H54 (cell line): Measurements from ENCODE around the gene KLK10.
"Not testable (repeated sequence)": the region's sequence is repeated elsewhere in the genome, so short reads cannot be mapped to it uniquely, and the experiment has no call there.

ENCODE experiments used
- DNase-seq: peaks from one replicate; pipeline ENCODE4 v3.0.0; 2011; ENCODE audit warnings: low spot score, mixed read lengths; ENCODE audit not compliant: insufficient read length
- FAIRE-seq: peaks from 3 replicates; lab custom pipeline; 2011; peaks lifted over from hg19 to GRCh38; lab: Jason Lieb, UNC
- POLR2A ChIP-seq: IDR thresholded peaks from 2 replicates; pipeline ENCODE4 v1.6.1; 2011; ENCODE audit warnings: low read depth, mild to moderate bottlenecking, low read length

Gene KLK10

DNA sequence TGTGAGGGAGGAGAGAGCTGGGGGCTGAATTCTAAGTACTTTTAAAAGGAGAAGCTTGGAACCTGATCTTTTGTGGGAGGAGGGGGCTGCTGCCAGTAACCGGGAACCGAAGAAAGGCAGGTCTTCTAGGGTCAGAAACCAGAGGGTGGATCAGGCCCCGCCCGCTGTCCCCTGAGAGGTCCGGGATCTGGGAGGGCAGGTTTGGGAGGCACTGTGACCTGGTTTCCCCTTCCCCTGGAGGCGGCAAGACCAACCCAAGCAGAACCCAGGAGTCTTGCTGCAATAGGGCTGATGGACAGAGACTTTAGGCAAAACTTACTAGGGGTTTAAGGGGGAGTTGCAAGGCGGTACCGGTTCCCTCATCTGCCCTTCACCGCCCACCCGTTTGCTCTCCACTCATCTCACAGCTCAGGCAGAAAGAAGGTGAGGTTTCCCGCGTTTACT is 17.4 kb downstream of the KLK10 start:
- DNase-seq, result no peak
- no peak for TF ChIP-seq POLR2A
- no peak for FAIRE-seq

DNA sequence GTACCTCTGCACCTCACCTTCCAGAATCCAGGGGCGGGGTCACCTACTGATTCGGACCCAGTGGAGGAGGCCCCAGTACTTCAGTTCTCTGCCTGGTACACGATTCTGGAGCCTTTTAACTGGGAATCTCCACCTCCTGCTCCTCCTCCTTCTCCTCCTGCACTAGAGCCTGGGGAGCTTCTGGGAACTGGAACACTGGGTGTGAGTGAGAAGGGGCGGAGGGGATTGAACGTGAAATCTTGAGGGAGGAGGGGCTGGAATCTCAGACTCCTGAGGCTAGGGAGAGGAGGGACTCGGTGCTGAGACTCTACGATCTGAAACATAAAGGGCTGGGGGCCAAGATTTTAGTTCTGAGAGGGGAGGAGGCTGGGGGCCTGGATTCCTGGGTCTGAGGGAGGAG is 18.0 kb downstream of the KLK10 start, which contains the start of gene KLK8:
KLK8 (minus strand) TSS at position 90 of the 400 bp plus-strand sequence. CDS start 437 bp downstream, outside the sequence.
- no peak for TF ChIP-seq POLR2A
- DNase-seq (no peak), FAIRE-seq (no peak)

DNA sequence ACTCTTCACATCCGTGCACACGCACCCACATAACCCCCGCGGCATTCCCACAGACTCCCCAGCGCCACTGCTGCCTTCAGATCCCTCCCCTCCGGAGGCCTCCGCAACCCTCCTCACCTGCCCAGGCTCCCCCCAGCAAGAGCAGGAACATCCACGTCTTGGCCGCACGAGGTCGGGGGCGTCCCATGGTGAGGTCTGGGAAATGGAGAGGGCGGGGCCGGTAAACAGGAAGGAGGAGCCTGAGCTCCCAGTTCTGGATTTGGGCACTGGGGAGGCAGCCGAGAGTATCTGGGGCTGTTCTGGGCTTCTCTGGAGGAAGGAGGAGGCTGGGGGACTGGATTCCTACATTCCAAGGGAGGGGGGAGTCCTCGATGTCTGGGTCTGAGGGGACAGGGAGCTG is 18.5 kb downstream of the KLK10 start:
- no peak for DNase-seq
- TF ChIP-seq POLR2A, result no peak
- no peak for FAIRE-seq

DNA sequence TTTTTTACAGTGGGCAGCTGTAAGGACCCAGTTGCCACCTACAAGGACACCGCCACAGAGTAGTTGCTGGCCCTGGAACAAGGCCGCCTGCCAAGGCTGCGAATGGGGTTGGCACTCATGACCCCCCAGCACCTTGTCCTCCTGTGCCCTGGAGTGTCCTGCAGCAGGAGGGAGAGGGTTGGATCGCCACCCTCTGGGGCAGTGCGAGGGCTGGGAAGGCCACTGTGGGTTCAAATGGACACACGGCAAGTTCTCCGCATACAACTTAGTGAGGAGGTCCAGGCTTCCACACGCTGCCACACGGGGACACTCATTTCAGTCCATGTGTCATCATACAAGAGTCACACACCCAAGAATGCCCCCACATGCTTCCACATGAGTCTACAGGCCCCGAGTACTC is 19.1 kb downstream of the KLK10 start:
- DNase-seq (no peak), FAIRE-seq (no peak)
- no peak for TF ChIP-seq POLR2A

DNA sequence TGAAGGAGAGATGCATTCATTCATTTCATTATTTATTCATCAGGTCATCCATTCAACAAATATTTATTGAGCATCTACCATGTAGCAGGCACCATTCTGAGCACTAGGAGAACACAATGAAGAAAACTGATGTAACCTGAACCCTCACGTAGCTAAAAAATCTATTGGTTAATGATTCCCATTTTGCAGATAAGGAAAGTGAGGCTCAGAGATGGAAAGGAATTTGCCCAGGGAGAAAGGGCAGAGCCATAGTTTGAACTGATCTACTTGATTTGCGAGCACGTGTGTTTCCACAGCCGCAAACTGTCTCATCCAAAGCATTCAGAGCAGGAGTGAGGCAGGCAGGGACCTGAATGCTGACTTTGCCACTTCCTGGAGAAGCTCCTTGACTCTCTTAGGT is 20.8 kb downstream of the KLK10 start:
- no peak for TF ChIP-seq POLR2A
- DNase-seq (no peak), FAIRE-seq (no peak)

DNA sequence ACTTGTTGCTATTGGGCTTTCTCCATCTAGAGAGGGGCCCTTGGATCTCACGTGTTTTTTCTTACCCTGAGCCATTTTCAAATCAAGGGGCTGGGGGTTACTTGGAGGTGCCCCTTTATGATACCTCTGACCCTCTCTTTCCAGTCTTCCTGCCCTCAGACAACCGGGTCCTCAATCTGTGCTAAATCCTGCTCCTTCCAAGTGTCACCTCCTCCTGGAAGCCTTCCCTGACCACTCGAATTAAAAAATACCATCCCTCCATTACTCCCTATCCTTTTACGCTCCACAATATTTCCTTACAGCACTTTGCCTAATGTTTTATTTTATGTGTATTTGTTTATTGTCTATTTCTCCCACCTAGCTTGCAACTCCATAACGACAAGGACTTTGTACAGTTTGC is 21.4 kb downstream of the KLK10 start:
- no peak for FAIRE-seq
- TF ChIP-seq POLR2A, result no peak
- no peak for DNase-seq

DNA sequence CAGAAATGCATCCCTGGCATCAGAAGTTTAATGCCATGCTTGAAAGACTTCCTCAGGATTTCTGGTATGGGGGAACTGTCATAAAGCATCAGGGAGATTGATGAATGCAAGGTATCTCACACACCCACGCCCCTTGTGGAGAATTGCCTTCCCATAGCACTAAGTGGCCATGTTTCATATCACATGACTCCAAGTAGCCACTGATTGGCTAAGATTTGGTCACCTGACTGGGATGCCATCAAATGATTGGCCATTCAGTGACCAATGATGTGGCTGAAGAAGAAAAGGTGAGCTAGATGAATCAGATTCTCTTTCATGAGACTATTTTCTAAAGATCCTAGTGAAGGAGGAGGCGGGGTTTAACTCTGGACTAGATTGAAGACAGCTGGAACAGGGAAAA is 25.4 kb downstream of the KLK10 start:
- no peak for TF ChIP-seq POLR2A
- DNase-seq (no peak), FAIRE-seq (no peak)

DNA sequence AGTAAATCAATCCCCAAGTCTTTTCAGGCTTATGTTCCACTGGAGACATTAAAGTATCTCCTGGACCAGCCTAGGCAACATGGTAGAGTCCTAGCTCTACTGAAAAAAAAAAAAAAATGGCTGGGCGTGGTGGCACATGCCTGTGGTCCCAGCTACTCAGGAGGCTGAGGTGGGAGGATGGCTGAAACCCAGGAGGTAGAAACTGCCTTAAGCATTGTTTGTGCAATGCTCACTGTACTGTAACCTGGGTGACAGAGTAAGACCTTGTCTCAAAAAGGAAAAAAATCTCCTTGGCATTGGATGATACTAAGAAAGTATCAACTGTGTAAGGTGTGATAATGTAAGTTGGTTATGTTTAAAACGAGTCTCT is 26.9 kb downstream of the KLK10 start:
- FAIRE-seq (no peak), DNase-seq (no peak)
- TF ChIP-seq POLR2A, result no peak

DNA sequence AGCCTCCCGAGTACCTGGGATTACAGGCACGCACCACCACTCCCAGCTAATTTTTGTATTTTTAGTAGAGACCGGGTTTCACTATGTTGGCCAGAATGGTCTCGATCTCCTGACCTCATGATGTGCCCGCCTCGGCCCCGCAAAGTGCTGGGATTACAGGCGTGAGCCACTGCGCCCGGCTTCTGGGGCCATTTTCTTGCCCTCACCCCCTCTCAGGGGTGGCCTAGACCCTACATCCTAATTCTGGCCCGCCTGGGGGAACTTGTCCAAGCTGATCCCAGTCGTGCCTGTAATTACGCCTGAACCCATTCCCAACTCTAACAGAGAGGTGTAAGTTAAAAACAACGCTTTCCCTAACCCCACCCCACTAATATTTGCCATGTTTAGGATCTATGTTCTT is 35.1 kb downstream of the KLK10 start:
- not testable (repeated sequence) for FAIRE-seq

DNA sequence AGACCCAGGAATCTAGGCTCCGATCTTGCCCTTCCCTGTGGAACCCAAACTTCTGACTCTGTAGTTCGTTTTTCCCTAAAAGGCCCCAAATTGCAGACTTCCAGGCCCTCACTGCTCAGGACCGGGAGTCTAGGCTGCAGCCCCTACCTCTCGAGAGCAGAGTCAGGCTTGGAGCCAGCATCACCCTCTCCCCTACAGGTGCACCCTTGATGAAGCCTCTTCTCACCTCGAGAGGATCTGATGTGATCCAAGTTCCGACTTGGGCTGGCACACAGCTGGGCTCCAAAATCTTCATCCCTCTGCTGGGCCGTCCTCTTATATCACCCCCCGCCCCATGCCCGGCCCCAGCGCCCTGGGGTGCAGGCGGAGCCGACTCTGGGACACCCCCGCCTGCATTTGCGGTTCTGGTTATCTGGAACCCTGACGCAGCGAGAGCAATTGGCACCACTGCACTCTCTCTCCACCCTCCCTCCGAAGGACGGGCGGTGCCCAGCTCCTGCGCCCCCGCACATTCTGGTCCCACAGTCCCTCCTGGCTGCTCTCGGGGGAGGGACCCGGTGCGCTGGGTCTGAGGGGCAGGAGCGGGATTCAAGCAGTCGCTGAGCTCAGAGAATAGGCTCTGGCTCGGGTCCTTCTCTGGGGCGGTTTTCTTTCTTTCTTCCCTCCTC is 35.8 kb downstream of the KLK10 start, which contains the start of gene KLK7:
KLK7 (minus strand) TSS at position 293 of the 668 bp plus-strand sequence. CDS start 1,518 bp downstream, outside the sequence.
- TF ChIP-seq POLR2A, result no peak
- no peak for FAIRE-seq
- no peak for DNase-seq

More for the DNA sequence above, 35.1 kb downstream of the KLK10 start:
- DNase-seq, result not testable (repeated sequence)

DNA sequence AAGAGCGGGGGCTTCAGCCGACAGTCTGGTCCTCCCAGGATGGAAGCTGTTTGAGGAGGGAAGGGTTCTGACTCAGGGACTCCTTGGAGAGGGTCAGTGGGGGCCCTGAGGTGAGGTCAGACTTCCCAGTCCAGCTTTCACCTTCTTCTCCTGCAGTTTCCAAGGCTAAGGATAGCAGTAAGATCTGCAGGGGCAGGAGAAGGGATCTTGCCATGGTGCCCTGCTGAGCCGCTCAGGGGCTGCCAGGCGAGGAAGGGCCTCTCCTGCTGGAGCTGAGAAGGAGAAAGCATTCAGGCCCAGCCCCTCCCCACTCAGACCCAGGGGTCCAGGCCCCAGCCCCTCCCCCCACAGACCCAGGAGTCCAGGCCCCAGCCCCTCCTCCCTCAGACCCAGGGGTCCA is 37.3 kb downstream of the KLK10 start:
- DNase-seq, result no peak
- FAIRE-seq, result no peak
- no peak for TF ChIP-seq POLR2A

DNA sequence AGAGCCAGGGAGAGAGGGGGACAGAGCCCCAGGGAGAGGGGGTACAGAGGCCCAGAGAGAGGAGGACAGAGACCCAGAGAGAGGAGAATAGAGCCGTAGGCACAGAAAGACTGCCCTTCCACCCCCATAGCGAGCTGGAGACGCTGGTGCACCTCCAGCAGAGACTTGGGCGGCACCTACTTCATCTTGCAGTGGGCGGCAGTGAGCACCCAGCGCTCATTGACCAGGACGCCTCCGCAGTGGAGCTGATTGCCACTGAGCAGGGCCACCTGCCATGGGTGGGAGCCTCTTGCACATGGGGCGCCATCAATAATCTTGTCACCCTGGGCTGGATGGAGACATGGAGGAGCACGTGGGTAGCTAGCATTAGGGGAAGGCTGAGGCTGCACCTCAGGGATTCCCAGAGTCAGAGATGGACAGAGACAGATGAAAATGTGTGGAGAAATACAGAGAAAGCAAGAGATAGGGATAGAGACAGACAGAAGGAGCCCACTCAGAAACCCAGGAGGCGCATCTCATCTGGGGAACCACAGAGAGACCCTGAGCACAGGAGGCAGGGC is 37.8 kb downstream of the KLK10 start:
- FAIRE-seq, result no peak
- TF ChIP-seq POLR2A, result no peak
- DNase-seq, result no peak

DNA sequence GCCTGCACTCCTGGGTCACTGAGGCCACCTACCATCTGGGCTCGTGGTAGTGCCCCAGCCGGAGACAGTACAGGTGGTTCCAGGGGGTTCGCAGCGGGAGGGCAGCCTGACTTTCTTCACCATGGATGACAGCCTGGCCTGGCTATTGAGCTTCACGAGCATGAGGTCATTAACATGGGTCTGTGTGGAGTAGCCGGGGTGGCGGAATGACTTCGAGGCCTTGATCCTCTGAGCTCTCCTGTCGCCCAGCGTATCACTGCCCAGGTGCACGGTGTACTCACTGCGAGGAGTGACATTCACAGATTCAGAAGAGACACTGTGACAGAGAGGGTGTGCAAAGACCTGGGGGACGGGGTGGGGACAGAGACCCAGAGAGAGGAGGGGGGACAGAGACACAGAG is 39.3 kb downstream of the KLK10 start:
- no peak for DNase-seq
- no peak for FAIRE-seq
- no peak for TF ChIP-seq POLR2A

DNA sequence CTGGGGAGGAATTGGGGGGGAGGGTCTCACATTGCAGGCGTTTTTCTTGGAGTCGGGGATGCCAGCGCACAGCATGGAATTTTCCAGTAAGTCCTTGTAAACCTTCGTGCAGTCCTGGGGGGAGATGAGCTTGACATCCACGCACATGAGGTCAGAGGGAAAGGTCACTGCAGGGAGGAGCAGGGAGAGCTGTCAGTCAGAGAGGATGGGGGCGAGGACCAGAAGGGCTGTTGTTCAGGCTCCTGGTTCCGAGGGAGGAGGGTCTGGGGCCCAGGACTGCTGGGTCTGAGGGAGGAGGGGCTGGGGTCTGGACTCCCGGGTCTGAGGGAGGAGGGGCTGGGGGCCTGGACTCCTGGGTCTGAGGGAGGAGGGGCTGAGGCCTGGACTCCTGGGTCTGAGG is 39.8 kb downstream of the KLK10 start:
- no peak for DNase-seq
- TF ChIP-seq POLR2A, result no peak
- FAIRE-seq, result no peak

DNA sequence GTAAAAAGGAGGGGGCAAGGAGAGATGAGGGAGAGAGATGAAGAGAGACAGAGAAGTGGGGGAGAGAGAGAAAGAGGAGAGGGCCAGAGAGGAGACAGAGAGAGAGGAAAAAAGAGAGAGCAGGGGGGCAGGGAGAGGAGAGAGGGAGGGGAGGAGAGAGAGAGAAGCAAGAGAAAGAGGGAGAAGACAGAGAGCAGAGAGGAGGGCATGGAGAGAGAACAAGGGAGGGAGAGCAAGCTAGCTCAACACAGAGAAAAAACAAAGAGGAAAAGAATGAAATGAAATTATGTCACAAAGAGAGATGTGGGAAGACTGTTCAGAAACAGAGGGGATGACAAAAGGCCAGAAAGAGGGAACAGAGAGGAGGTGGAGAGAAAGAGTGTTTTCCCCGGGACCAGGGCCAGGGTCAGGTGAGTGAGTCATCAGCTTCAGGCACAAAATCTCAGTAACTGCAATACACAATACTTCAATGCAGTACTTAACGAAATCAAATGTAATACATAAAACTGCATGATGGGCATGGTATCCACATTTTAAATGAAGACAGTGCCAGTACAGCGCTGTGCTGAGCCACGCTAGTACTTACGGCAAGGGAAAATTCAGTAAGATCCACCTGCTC is 40.6 kb downstream of the KLK10 start:
- DNase-seq, result no peak
- TF ChIP-seq POLR2A, result no peak
- FAIRE-seq, result no peak

DNA sequence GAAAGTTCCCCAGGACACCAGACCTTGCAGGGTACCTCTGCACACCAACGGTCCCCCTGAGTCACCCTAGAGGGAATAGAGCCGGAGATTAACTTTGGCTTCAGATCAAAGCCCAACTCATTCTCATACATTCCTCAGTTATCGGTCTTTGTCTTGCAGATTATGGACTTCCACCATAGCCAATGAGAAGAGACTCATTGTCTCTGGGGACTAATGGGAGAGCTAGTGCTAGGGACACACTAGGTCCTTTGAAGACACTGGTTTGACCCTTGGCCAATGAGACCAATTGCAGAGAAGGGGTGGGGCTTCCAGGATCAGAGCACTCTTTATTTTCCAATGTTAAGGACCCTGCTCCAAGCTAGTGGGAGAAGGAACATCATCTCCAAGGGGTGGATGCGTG is 41.9 kb downstream of the KLK10 start:
- no peak for DNase-seq
- TF ChIP-seq POLR2A, result no peak
- no peak for FAIRE-seq
